OCI-LY1 (cell line): ENCODE measurements around the gene REX1BD.
"Not testable (repeated sequence)": the region's sequence is repeated elsewhere in the genome, so short reads cannot be mapped to it uniquely, and the experiment has no call there.

ENCODE experiments used
- H2AFZ ChIP-seq: fragments of 200-600 bp; sonication (generic), shearing (Covaris generic); 2 replicates; pipeline ENCODE4 v1.6.0; 2014; ENCODE audit warnings: antibody characterized with exemption, mild to moderate bottlenecking, low read length
- H3F3A ChIP-seq: fragments of 200-600 bp; sonication (generic), shearing (Covaris generic); 2 replicates; pipeline ENCODE4 v1.6.0; 2014; ENCODE audit warnings: mild to moderate bottlenecking, antibody characterized with exemption, low read length, moderate library complexity; ENCODE audit not compliant: insufficient read depth
- H3K27ac ChIP-seq: fragments of 200-600 bp; sonication (generic); 2 replicates; pipeline ENCODE4 v1.5.1; 2014; ENCODE audit warnings: low read length, mixed run types, mild to moderate bottlenecking, low read depth; ENCODE audit not compliant: poor library complexity, severe bottlenecking
- H3K27me3 ChIP-seq: fragments of 200-600 bp; sonication (generic); 2 replicates; pipeline ENCODE4 v1.6.0; 2014; ENCODE audit warnings: antibody characterized with exemption, mild to moderate bottlenecking, low read length, moderate library complexity; ENCODE audit not compliant: insufficient read depth
- H3K36me3 ChIP-seq: fragments of 200-600 bp; sonication (generic); 2 replicates; pipeline ENCODE4 v1.6.1; 2014; ENCODE audit warnings: mild to moderate bottlenecking, antibody characterized with exemption, low read length, moderate library complexity, mixed read lengths; ENCODE audit not compliant: insufficient read depth
- H3K4me1 ChIP-seq: fragments of 200-600 bp; sonication (generic); 2 replicates; pipeline ENCODE4 v1.5.1; 2014; ENCODE audit warnings: mild to moderate bottlenecking, low read length, moderate library complexity; ENCODE audit not compliant: insufficient read depth, severe bottlenecking
- H3K4me2 ChIP-seq: fragments of 200-600 bp; sonication (generic), shearing (Covaris generic); 2 replicates; pipeline ENCODE4 v1.6.1; 2014; ENCODE audit warnings: low read length
- H3K4me3 ChIP-seq: fragments of 200-600 bp; sonication (generic); 2 replicates; pipeline ENCODE4 v1.5.1; 2014; ENCODE audit warnings: low read length, low read depth, mild to moderate bottlenecking, mixed read lengths; ENCODE audit not compliant: poor library complexity, severe bottlenecking
- H3K79me2 ChIP-seq: fragments of 200-600 bp; shearing (Covaris generic); 2 replicates; pipeline ENCODE4 v1.6.1; 2016; ENCODE audit warnings: mixed run types, low read length, mixed read lengths; ENCODE audit not compliant: insufficient read depth
- H3K9ac ChIP-seq: fragments of 200-600 bp; sonication (generic), shearing (Covaris generic); 2 replicates; pipeline ENCODE4 v1.6.1; 2014; ENCODE audit warnings: mild to moderate bottlenecking, low read length, mixed read lengths
- H3K9me2 ChIP-seq: fragments of 200-600 bp; sonication (generic), shearing (Covaris generic); 2 replicates; pipeline ENCODE4 v1.6.1; 2014; ENCODE audit warnings: low read depth, mild to moderate bottlenecking, low read length, mixed read lengths
- H3K9me3 ChIP-seq: fragments of 200-600 bp; shearing (Covaris generic); 2 replicates; pipeline ENCODE4 v1.6.1; 2014; ENCODE audit warnings: low read length, mixed read lengths
- H4K20me1 ChIP-seq: fragments of 200-600 bp; sonication (generic), shearing (Covaris generic); 2 replicates; pipeline ENCODE4 v1.6.0; 2016; ENCODE audit warnings: mild to moderate bottlenecking, low read length; ENCODE audit not compliant: insufficient read depth
- EZH2 ChIP-seq: fragments of 200-600 bp; sonication (generic), shearing (Covaris generic); IDR thresholded peaks from 2 replicates; pipeline ENCODE4 v1.8.0; 2017; ENCODE audit warnings: borderline replicate concordance, mixed run types, mild to moderate bottlenecking, antibody characterized with exemption, low read length, moderate library complexity, mixed read lengths
- TF ChIP-seq, protein P1 (sequence below): fragments of 200-600 bp; sonication (generic), shearing (Covaris generic); IDR thresholded peaks from 2 replicates; pipeline ENCODE4 v1.5.1; 2017; ENCODE audit warnings: mild to moderate bottlenecking, antibody characterized with exemption, low read length, moderate library complexity, mixed read lengths

REX1BD gene

DNA sequence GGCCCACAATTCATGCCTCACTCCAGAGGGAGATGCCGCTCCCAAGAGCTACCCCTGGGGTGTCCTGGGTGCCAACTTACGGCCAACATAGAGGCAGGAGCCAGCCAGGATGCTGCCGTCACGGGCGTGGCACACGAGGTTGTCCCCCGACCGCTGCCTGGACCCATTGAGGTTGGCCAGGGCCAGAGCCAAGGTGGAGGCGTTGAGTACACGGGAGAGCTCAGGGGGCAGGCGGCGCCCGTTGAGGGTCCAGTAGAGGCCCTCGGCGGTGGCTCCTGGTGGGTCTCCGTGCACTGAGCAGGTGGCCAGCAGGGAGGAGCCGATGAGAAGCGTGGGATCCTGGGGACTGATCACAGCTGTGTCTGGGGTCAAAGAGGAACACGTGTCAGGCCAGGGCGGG is 10.9 kb downstream of the REX1BD start:
- H4K20me1 ChIP-seq, result no peaks in the 10 kb centered on the region
- no peaks in the 10 kb centered on the region for H3K9me2 ChIP-seq
- H3K27me3 ChIP-seq, result peaks cover 13% of the 10 kb centered on the region; the same call in 1 of the 2 replicates
- H3K79me2 ChIP-seq, result no peaks in the 10 kb centered on the region
- TF ChIP-seq, protein P1, sequence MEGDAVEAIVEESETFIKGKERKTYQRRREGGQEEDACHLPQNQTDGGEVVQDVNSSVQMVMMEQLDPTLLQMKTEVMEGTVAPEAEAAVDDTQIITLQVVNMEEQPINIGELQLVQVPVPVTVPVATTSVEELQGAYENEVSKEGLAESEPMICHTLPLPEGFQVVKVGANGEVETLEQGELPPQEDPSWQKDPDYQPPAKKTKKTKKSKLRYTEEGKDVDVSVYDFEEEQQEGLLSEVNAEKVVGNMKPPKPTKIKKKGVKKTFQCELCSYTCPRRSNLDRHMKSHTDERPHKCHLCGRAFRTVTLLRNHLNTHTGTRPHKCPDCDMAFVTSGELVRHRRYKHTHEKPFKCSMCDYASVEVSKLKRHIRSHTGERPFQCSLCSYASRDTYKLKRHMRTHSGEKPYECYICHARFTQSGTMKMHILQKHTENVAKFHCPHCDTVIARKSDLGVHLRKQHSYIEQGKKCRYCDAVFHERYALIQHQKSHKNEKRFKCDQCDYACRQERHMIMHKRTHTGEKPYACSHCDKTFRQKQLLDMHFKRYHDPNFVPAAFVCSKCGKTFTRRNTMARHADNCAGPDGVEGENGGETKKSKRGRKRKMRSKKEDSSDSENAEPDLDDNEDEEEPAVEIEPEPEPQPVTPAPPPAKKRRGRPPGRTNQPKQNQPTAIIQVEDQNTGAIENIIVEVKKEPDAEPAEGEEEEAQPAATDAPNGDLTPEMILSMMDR, result no peak
- TF ChIP-seq EZH2, result no peak
- no peaks in the 10 kb centered on the region for H3K36me3 ChIP-seq
- no peak overlapping the region for H2AFZ ChIP-seq
- H3K4me3 ChIP-seq, result no peak overlapping the region
- H3K9ac ChIP-seq, result no peak overlapping the region
- peaks cover 5% of the 10 kb centered on the region for H3K4me1 ChIP-seq
- no peaks in the 10 kb centered on the region for H3F3A ChIP-seq
- H3K27ac ChIP-seq, result no peak overlapping the region
- no peak overlapping the region for H3K4me2 ChIP-seq
- H3K9me3 ChIP-seq, result no peaks in the 10 kb centered on the region

DNA sequence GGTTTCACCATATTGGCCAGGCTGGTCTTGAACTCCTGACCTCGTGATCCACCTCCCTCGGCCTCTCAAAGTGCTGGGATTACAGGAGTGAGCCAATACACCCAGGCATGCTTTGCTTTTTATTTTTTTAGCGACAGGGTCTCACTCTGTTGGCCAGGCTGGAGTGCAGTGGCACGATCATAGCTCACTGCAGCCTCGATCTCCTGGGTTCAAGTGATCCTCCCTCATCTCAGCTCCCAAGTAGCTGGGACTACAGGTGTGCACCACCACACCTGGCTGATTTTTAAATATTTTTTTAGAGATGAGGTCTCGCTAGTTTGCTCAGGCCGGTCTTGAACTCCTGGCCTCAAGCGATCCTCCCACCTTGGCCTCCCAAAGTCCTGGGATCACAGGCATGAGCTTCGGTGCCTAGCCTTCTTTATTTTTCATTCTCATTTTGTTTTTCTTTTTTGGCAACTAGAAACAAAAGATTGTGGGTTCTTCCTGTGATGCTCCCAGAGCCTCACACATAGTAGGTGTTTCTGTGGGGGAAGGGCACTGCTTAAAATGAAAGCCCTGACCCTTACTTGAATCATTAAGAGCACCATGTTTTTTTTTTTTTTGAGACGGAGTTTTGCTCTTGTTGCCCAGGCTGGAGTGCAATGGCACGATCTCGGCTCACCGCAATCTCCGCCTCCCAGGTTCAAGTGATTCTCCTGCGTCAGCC is 12.2 kb downstream of the REX1BD start:
- not testable (repeated sequence) for H3K79me2 ChIP-seq, H3K9ac ChIP-seq, H3F3A ChIP-seq, H3K4me3 ChIP-seq, H4K20me1 ChIP-seq, H3K9me2 ChIP-seq, H3K4me2 ChIP-seq, H3K27ac ChIP-seq, H3K9me3 ChIP-seq, H3K36me3 ChIP-seq, H2AFZ ChIP-seq, H3K4me1 ChIP-seq
- H3K27me3 ChIP-seq, result peaks cover 15% of the 10 kb centered on the region; the same call in 1 of the 2 replicates

- no peaks in the 10 kb centered on the region for H3K36me3 ChIP-seq
- no peaks in the 10 kb centered on the region for H3K4me1 ChIP-seq
- TF ChIP-seq EZH2, result no peak
- TF ChIP-seq, protein P1, result no peak
- H4K20me1 ChIP-seq, result no peaks in the 10 kb centered on the region
- H3K9me2 ChIP-seq, result no peaks in the 10 kb centered on the region
- no peak overlapping the region for H3K4me2 ChIP-seq
- H3K9ac ChIP-seq, result no peak overlapping the region
- no peak overlapping the region for H3K4me3 ChIP-seq
- peaks cover 15% of the 10 kb centered on the region; the same call in 1 of the 2 replicates for H3K27me3 ChIP-seq
- no peaks in the 10 kb centered on the region for H3F3A ChIP-seq
- H3K79me2 ChIP-seq, result no peaks in the 10 kb centered on the region
- H2AFZ ChIP-seq, result no peak overlapping the region
- no peak overlapping the region for H3K27ac ChIP-seq
- no peaks in the 10 kb centered on the region for H3K9me3 ChIP-seq
Measured at GRCh38 chr19:18601875-18602274, 13.3 kb downstream of the REX1BD start.
